ENCODE data around the gene DDI2.

The DDI2 gene

DNA sequence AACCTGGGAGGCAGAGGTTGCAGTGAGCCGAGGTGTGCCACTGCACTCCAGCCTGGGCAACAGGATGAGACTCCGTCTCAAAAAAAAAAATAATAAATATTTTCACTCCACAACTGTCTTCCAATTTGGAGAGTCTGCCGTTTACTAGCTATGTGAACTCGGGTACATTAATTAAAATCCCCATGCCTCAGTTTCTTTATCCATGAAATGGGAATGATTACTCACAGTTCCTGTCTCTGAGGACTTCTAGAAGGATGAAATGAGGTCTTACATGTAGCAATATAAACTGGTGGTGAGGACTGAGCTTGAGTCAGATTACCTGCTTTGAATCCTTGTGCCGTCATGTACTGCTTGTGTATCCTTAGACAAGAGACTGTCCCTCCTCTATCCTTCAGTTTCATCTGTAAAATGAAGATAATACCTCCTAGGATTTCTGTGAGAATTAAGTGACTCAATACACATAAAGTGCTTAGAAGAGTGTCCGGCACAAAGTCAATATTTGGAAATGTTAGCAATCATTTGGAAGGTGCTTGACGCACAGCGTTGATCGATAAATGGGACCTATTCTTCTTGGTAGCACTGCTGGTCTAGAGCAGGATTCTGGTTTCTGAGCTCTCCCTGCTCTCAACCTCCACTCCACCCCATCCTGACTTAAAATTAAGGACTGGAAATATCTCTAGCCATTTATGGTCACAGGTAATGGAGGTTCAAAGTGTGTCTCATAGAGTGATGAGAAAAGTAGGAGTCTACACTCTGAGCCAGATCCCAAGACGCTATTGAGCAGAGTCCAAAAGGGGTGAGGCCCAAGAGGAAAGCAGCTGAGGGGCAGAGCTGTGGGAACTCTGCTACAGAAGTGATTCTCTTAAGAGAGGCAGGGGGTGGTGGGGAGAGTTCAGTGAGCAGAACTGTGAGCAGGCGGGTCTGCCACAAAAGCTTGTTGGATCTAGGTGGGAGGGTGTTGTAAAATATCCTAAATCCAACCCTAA, 11.6 kb upstream of the DDI2 start:
- DNase-seq = no peak

- no peak for DNase-seq
Observed at GRCh38 chr1:15609631-15610030, 7.6 kb upstream of the DDI2 start.

DNA sequence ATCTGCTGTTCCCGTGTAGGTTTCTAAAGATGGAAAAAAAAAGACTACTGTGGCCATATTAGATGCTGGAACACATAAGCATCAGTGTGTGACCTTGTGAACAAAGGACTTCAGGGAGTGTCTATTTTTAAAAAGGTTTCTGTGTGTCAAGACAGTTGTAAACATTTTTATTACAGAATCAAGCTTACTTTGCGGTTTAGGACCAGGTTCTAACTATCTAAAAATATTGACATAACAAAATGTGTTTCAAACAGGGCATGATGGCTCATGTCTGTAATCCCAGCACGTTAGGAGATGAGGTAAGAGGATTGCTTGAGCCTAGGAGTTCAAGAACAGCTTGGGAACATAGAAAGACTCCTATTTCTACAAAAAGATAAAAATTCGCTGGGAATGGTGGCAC, 7.1 kb upstream of the DDI2 start:
- DNase-seq = no peak

DNA sequence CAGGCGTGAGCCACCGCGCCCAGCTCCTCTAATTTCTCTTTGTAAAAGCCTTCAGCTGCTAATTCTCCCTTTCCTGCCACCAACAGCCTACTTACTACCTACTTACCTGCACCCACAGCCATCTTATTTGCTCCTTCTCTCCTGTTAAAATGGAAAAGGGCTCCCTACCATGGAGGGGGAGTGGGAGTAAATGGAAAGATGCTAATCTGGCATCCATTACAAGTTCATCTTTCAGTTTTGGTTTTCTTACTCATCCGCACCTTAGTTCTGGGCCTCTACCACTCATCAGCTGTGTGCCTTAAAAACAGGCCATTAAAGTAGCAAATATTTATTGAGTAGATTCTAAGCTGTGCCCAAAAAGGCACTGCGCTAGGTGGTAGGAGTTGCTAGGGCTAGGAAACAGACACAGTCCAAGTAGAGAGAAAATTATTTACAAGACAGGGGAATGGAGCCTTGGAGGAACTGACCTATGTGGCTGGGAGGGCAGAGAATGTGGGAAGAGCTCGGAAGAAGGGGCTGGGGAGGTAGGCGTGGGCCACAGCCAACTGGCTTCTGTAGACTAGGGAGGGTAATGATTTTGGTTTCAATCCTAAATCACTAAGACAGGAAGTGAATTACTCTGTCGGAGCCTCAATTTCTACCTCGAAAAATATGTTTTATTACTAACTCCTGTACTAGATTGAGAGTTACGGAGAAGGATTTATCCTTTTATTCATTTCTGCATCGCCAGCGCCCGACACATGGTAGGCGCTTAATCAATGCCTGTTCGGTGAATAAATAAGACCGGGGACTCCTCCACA, 685 bp upstream of the DDI2 start:
- DNase-seq = peak in 1 of 2 experiments; percentile 41

DNA sequence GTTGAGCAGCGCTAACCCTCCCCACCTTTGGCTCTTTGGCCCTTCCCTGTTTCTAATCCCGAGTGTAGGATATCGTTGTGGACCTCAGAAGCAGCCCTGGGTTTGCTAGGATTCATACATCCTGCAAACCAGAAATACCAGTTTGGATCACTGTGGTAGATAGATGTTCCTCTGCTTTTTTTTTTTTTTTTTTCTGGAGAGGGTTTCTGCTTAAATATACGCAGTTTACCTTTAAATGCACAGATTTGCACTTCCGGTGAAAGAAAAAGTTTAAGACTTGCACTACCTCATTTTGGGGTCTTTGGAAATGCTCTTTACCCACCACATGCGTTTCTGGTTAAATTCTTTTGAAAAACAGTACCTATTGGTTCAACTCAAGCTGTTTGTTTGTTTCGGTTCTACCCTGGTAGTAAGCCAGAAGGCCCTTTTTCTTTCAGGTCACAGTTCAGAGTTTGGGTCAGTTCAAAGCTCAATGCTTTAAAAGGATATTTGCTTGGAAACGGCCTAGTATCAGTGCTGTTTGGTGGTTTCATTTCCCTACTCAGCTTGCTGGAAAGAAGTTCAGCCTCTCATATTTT, 908 bp downstream of the DDI2 start:
- DNase-seq = no peak

DNA sequence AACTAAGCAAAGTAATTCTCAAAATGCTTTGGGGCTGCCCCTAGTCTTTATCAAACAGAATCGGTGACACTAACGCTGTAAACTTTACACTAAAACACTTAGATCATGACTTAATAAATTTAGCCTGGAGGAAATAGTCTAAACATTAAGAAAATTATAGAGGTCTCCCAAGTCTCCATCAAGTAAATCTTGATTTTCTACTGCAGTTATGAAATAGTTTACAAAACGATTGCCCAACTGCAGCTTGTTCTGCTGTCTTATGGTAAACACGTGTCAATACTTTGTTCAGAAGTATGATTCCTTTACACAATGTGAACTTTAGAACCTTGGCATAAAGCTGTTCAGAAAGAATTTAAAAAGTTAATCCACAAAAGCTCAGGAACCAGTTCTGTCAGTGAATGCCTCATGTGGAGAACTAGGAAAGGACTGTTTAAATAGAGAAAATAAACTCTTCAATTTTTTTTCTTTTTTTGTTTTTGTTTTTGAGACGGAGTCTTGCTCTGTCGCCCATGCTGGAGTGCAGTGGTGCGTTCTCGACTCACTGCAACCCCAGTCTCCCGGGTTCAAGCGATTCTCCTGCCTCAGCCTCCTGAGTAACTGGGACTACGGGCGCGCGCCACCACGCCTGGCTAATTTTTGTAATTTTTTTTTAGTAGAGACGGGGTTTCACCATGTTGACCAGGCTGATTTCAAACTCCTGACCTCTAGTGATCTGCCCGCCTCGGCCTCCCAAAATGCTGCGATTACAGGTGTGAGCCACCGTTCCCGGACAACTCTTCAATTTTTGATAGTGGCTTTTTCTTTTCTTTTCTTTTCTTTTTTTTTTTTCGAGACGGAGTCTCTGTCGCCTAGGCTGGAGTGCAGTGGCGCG, 1.6 kb downstream of the DDI2 start:
- no peak for DNase-seq

DNA sequence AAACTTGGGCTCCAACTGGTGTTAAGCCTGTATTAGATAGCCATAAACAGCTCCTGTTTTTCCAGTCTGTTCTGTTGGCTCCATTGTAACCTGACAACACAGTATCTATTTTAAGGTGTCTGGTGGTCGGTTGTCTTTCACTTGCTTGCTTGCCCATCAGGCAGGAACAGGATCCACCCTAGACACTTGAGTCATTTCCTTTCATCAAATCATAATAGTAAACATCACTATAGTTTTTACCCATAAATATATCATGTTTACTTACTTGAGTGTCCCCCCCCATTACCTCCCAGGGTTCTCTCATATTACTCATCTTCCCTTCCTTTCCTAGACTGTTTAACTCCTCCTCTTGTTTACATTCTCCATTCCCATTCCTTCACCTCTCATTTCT, 2.9 kb downstream of the DDI2 start:
- no peak for DNase-seq

DNA sequence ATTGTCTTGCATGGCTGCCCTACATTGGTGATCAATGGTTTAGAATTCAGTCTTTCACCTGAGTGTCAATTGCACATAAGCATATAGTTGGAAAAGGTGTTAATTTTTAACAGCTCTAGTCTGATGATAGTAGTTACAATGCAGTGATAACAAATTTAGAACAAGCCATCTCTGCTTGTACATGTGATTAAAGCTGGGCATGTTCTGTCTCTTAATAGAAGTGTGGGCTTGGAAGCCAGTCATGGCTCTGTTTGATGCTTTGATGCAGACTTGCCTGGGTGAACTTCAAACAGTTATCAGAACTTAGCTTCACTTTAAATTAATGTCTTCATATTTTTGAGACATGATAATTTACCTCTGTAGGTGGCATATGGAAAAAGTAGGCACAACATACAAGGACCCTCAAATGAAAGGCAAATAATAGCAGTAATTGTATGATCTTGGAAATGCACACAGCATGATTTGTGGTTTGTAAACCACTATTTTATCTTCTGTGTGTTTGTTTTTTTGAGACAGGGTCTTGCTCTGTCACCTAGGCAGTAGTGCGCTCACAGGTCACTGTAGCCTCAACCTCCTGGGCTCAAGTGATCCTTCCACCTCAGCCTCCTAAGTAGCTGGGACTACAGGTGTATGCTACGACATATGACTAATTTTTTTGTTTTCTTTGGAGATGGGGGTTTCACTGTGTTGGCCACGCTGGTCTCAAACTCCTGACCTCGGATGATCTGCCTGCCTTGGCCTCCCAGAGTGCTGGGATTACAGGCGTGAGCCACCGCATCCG, 3.8 kb downstream of the DDI2 start:
- no peak for DNase-seq

DNA sequence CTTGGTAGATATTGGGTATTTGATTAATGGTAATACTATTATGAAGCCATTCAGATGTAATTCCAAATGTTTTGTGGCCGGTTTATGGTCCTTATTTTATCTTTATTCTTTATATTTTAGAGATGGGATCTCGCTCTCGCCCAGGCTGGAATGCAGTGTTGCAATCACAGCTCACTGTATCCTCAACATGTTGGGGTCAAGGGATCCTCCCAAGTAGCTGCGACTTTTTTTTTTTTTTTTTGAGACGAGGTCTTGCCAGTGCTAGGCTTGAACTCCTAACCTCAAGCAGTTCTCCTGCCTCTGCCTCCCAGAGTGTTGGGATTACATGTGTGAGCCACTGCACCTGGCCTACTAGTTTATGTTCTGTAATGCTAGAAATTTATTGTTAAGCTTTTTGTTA, 4.7 kb downstream of the DDI2 start:
- DNase-seq = no peak

GRCh38 chr1:15622712-15623373, 5.6 kb downstream of the DDI2 start:
- DNase-seq = no peak

- DNase-seq = no peak
Observed at GRCh38 chr1:15623435-15623834, 6.2 kb downstream of the DDI2 start.

GRCh38 chr1:15624133-15624714, 7.0 kb downstream of the DDI2 start:
- no peak for DNase-seq

DNA sequence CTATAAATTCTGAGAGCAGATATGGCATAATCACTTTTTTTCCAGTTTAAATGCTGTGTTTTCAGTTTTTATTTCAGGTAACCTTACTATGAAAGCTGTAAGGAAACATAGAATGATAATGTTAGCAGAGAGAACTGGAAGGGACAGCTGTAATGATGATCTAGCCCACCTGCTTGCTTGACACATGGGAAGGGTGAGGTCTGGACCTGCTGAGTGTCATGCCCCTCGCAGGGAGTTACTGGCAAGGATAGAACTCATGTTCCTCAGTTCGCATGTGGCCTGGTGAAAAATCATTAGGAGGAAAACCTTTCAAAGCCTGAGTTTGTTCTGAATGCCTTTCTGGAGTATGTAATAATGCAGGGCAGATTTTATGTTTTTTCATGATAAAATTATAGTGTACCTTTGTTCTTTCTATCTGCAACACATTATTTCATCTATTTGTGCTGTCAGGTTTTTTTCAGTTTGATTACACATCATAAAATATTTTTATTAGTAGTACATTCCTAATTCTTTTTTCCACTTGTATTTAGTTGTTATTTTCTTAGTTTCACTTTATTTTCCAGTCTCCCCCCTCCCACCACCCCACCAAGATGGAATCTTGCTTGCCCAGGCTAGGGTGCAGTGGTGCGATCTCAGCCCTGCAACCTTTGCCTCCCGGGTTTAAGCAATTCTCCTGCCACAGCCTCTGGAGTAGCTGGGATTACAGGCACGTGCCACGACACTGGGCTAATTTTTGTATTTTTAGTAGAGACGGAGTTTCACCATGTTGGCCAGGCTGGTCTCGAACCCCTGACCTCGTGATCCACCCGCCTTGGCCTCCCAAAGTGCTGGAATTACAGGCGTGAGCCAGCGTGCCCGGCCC, 8.0 kb downstream of the DDI2 start:
- DNase-seq = no peak

- DNase-seq = no peak
Observed at GRCh38 chr1:15626269-15626950, 9.2 kb downstream of the DDI2 start.

DNA sequence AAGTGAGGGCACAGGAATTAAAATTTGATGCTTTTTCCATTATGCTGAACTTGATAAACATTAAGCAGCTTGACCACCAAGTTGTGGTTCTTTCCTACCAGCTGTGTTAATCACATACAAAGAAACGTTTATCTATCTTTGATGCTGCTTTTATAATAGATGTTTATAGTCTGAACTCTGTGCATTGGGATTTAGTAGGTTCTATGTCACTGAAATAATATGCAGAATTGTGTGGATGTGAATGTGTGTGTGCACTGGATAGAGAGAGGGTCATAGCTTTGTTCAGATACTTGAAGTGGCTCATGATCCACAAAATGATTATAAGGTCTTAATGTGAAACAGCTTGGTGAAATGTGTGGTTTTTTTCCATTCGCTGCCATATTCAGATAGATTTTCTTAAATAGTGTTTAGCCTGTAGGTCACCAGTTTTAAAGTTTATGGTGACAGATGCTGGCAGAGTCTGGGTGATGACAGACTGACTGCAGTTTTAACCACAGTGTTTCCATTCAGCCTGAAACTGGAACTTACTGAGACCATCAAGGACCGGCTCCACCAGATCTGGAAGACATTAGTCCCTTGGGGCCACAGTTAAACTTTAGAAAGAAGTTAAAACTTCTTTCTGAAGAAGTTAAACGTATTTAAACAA, 10.2 kb downstream of the DDI2 start:
- no peak for DNase-seq

GRCh38 chr1:15628003-15628402, 10.7 kb downstream of the DDI2 start:
- no peak for DNase-seq

DNA sequence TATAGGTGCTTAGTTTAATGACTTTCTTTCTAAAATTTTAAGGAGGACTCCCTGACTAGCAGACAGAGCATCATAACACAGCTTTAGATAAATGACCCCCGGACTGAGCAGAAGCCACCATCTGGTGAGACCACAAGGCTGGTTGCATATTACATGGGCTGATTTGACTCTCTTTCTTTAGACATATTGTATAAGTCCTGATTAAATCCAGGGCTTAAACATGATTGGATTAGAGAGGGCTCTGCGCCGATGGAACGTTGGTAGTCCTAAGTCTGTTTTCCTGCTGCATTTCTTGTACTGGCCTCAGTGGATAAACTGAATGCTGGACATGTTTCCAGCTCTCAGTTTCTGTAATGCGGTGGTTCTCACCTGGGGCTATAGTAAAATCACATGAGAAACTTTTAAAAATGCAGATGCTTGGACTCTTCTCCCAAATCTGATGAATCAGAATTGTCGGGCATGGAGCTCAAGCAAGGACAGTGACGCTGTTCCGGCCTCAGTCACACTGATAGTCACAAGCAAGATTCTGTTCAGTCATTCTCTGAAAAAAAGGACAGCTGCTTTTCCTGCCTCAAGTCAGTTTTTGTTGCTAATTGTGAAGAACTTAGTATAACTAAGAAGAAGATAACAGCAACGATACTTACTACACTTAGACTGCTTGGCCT, 16.6 kb downstream of the DDI2 start:
- no peak for DNase-seq

- DNase-seq = no peak
Observed at GRCh38 chr1:15636436-15636835, 19.2 kb downstream of the DDI2 start.

Data from activated T-cell treated with anti-CD3 and anti-CD28 coated beads, Interleukin-2, amount 50 U/mL, for 48 hours (primary cell).